NOMO-1 treated with dmso at 0.1 percent for 144 hours (cell line): Measurements from ENCODE around the gene SLC25A26.

Experiments
- DNase-seq: peaks from one replicate; lab custom pipeline; 2025; ENCODE audit not compliant: unreplicated experiment; lab: John Stamatoyannopoulos, UW

SLC25A26 gene

GRCh38 chr3:66220602-66221377, at the start of gene SLC25A26:
Gene SLC25A26 (plus strand): TSS chr3:66221001. CDS start chr3:66221095, 94 bp downstream.
- DNase-seq: peak; percentile 85

- DNase-seq: no peak
These were observed 48.4 kb upstream of the SLC25A26 start for GRCh38 chr3:66172394-66172793.

GRCh38 chr3:66177026-66177425, 43.8 kb upstream of the SLC25A26 start:
- DNase-seq: no peak

GRCh38 chr3:66178206-66178605, 42.6 kb upstream of the SLC25A26 start:
- DNase-seq: no peak

GRCh38 chr3:66179793-66180192, 41.0 kb upstream of the SLC25A26 start:
- no peak for DNase-seq

- no peak for DNase-seq
These were observed 39.0 kb upstream of the SLC25A26 start for GRCh38 chr3:66181764-66182163.

GRCh38 chr3:66182246-66182645, 38.6 kb upstream of the SLC25A26 start:
- DNase-seq: no peak

GRCh38 chr3:66186545-66186944, 34.3 kb upstream of the SLC25A26 start:
- no peak for DNase-seq

GRCh38 chr3:66195347-66195783, 25.4 kb upstream of the SLC25A26 start:
- DNase-seq: no peak

- no peak for DNase-seq
These were observed 24.2 kb upstream of the SLC25A26 start for GRCh38 chr3:66196633-66197032.

- DNase-seq: no peak
These were observed 22.2 kb upstream of the SLC25A26 start for GRCh38 chr3:66198437-66199088.

- DNase-seq: no peak
These were observed 21.7 kb upstream of the SLC25A26 start for GRCh38 chr3:66199089-66199473.

- no peak for DNase-seq
These were observed 20.7 kb upstream of the SLC25A26 start for GRCh38 chr3:66200147-66200546.

- DNase-seq: no peak
These were observed 20.0 kb upstream of the SLC25A26 start for GRCh38 chr3:66200786-66201185.

GRCh38 chr3:66203275-66203674, 17.5 kb upstream of the SLC25A26 start:
- DNase-seq: no peak

GRCh38 chr3:66206806-66207205, 14.0 kb upstream of the SLC25A26 start:
- no peak for DNase-seq

- no peak for DNase-seq
These were observed 12.6 kb upstream of the SLC25A26 start for GRCh38 chr3:66208189-66208588.

GRCh38 chr3:66210687-66211295, 10.0 kb upstream of the SLC25A26 start:
- no peak for DNase-seq

GRCh38 chr3:66211779-66212178, 9.0 kb upstream of the SLC25A26 start:
- no peak for DNase-seq

GRCh38 chr3:66215106-66215505, 5.7 kb upstream of the SLC25A26 start:
- DNase-seq: no peak

GRCh38 chr3:66220066-66220465, 735 bp upstream of the SLC25A26 start:
- no peak for DNase-seq

- DNase-seq: no peak
These were observed 3.4 kb downstream of the SLC25A26 start for GRCh38 chr3:66224220-66224619.
